HG03039 (cell line): ENCODE data around the gene STAP2.
A peak's percentile ranks its signal among the peaks of the same experiment; 100 is the strongest.
"Not testable (repeated sequence)": the region's sequence is repeated elsewhere in the genome, so short reads cannot be mapped to it uniquely, and the experiment has no call there.

Experiments used
- ATAC-seq: cut with Tn5 transposase; IDR thresholded peaks from one replicate; pipeline ENCODE4 v1.9.1; 2021; ENCODE audit warnings: mild to moderate bottlenecking, moderate library complexity; ENCODE audit not compliant: unreplicated experiment

The STAP2 gene

GRCh38 chr19:4358709-4359626 lies 20.3 kb upstream of the STAP2 start:
- ATAC-seq = no peak

- ATAC-seq = no peak
These were observed 19.3 kb upstream of the STAP2 start for GRCh38 chr19:4357921-4358326.

GRCh38 chr19:4357095-4357797 lies 18.6 kb upstream of the STAP2 start:
- ATAC-seq = no peak

- no peak for ATAC-seq
These were observed 16.3 kb upstream of the STAP2 start for GRCh38 chr19:4354897-4355296.

- no peak for ATAC-seq
These were observed 15.7 kb upstream of the STAP2 start for GRCh38 chr19:4354282-4354681.

- ATAC-seq = no peak
These were observed 14.1 kb upstream of the STAP2 start for GRCh38 chr19:4352701-4353121.

- ATAC-seq = no peak
These were observed 12.1 kb upstream of the STAP2 start for GRCh38 chr19:4350726-4351125.

- ATAC-seq = no peak
These were observed 11.5 kb upstream of the STAP2 start for GRCh38 chr19:4350111-4350510.

GRCh38 chr19:4349225-4349624 lies 10.6 kb upstream of the STAP2 start:
- ATAC-seq = not testable (repeated sequence)

GRCh38 chr19:4347521-4347920 lies 8.9 kb upstream of the STAP2 start:
- ATAC-seq = no peak

GRCh38 chr19:4346020-4346383 lies 7.4 kb upstream of the STAP2 start:
- ATAC-seq = no peak

GRCh38 chr19:4345342-4346019 lies 6.9 kb upstream of the STAP2 start:
- no peak for ATAC-seq

GRCh38 chr19:4343370-4344307 lies 5.0 kb upstream of the STAP2 start, which contains the start of gene MPND:
Gene MPND (plus strand): TSS chr19:4343562. CDS start chr19:4343594, 32 bp downstream.
- peak; percentile 51 for ATAC-seq

GRCh38 chr19:4342615-4343369 lies 4.2 kb upstream of the STAP2 start:
- peak; percentile 77 for ATAC-seq

- ATAC-seq = no peak
These were observed 3.6 kb upstream of the STAP2 start for GRCh38 chr19:4342314-4342614.

- no peak for ATAC-seq
These were observed 654 bp downstream of the STAP2 start for GRCh38 chr19:4337906-4338440.

- no peak for ATAC-seq
These were observed 3.6 kb downstream of the STAP2 start for GRCh38 chr19:4334929-4335570.

- no peak for ATAC-seq
These were observed 8.8 kb downstream of the STAP2 start for GRCh38 chr19:4329858-4330257.
